ENCODE data around the gene AKAP6.

The AKAP6 gene

GRCh38 chr14:32434180-32434579 lies 105.1 kb downstream of the AKAP6 start:
- peaks cover 7% of the 10 kb centered on the region for H3K27me3 Mint-ChIP-seq (ENCODE audit: low read depth, poor library complexity)
- H3K4me3 Mint-ChIP-seq: no peak overlapping the region
- DNase-seq: no peak
- no peaks in the 10 kb centered on the region for H3K36me3 Mint-ChIP-seq (ENCODE audit: low read depth)
- H3K4me1 Mint-ChIP-seq: peaks cover 15% of the 10 kb centered on the region
- H3K9me3 Mint-ChIP-seq: peaks cover 3% of the 10 kb centered on the region
- H3K27ac Mint-ChIP-seq: no peak overlapping the region
- no peak for TF ChIP-seq CTCF (IDR thresholded peaks at IDR 0.05)

- Mint-ChIP-seq H3K27ac (peak overlapping the region; percentile 4), H3K36me3 (ENCODE audit: low read depth) (no peaks in the 10 kb centered on the region), H3K27me3 (ENCODE audit: low read depth, poor library complexity) (peaks cover 9% of the 10 kb centered on the region), H3K9me3 (peaks cover 6% of the 10 kb centered on the region), H3K4me1 (peaks cover 11% of the 10 kb centered on the region), H3K4me3 (no peak overlapping the region)
- no peak for DNase-seq
- no peak for TF ChIP-seq CTCF (IDR thresholded peaks at IDR 0.05)
These were observed 105.8 kb downstream of the AKAP6 start for GRCh38 chr14:32434880-32435279.

- peaks cover 6% of the 10 kb centered on the region for H3K9me3 Mint-ChIP-seq
- H3K36me3 Mint-ChIP-seq (ENCODE audit: low read depth): no peaks in the 10 kb centered on the region
- TF ChIP-seq CTCF (IDR thresholded peaks at IDR 0.05): no peak
- DNase-seq: no peak
- H3K4me1 Mint-ChIP-seq: peaks cover 6% of the 10 kb centered on the region
- no peak overlapping the region for H3K4me3 Mint-ChIP-seq
- peaks cover 9% of the 10 kb centered on the region for H3K27me3 Mint-ChIP-seq (ENCODE audit: low read depth, poor library complexity)
- no peak overlapping the region for H3K27ac Mint-ChIP-seq
These were observed 106.3 kb downstream of the AKAP6 start for GRCh38 chr14:32435411-32435810.

- H3K4me1 Mint-ChIP-seq: peaks cover 5% of the 10 kb centered on the region
- no peak overlapping the region for H3K4me3 Mint-ChIP-seq
- H3K27ac Mint-ChIP-seq: no peak overlapping the region
- no peak for DNase-seq
- H3K27me3 Mint-ChIP-seq (ENCODE audit: low read depth, poor library complexity): peaks cover 9% of the 10 kb centered on the region
- H3K9me3 Mint-ChIP-seq: peaks cover 6% of the 10 kb centered on the region
- H3K36me3 Mint-ChIP-seq (ENCODE audit: low read depth): no peaks in the 10 kb centered on the region
- no peak for TF ChIP-seq CTCF (IDR thresholded peaks at IDR 0.05)
These were observed 107.9 kb downstream of the AKAP6 start for GRCh38 chr14:32436993-32437392.

GRCh38 chr14:32438517-32438916 lies 109.4 kb downstream of the AKAP6 start:
- TF ChIP-seq CTCF (IDR thresholded peaks at IDR 0.05): no peak
- no peaks in the 10 kb centered on the region for H3K36me3 Mint-ChIP-seq (ENCODE audit: low read depth)
- H3K4me1 Mint-ChIP-seq: peaks cover 5% of the 10 kb centered on the region
- peaks cover 6% of the 10 kb centered on the region for H3K9me3 Mint-ChIP-seq
- no peak for DNase-seq
- H3K4me3 Mint-ChIP-seq: no peak overlapping the region
- H3K27me3 Mint-ChIP-seq (ENCODE audit: low read depth, poor library complexity): peaks cover 4% of the 10 kb centered on the region
- H3K27ac Mint-ChIP-seq: no peak overlapping the region

- no peaks in the 10 kb centered on the region for H3K4me1 Mint-ChIP-seq
- peaks cover 3% of the 10 kb centered on the region for H3K27me3 Mint-ChIP-seq (ENCODE audit: low read depth, poor library complexity)
- no peak for TF ChIP-seq CTCF (IDR thresholded peaks at IDR 0.05)
- H3K4me3 Mint-ChIP-seq: no peak overlapping the region
- no peak overlapping the region for H3K27ac Mint-ChIP-seq
- no peak for DNase-seq
- no peaks in the 10 kb centered on the region for H3K36me3 Mint-ChIP-seq (ENCODE audit: low read depth)
- peaks cover 5% of the 10 kb centered on the region for H3K9me3 Mint-ChIP-seq
These were observed 115.0 kb downstream of the AKAP6 start for GRCh38 chr14:32443890-32444661.
